GM23338 (cell line): ENCODE data around the gene RASSF6. TPM values are rescaled to one million over a fixed set of nuclear protein-coding genes. Genes with fewer than 3 reads are reported as not detected.

Source experiments
- ATAC-seq: fragments of 200-7000 bp; cut with Tn5 transposase; 3 replicates; pipeline ENCODE4 v1.9.1; 2020
- DNase-seq: peaks from one replicate; pipeline ENCODE4 v3.0.0-alpha.2; 2015; ENCODE audit warnings: low spot score
- H2AFZ ChIP-seq: fragments of 200-600 bp; sonication (generic); 2 replicates; pipeline ENCODE4 v1.8.0; 2016; ENCODE audit warnings: antibody characterized with exemption, mild to moderate bottlenecking, moderate library complexity
- H3F3A ChIP-seq: fragments of 200-600 bp; sonication (generic); replicated peaks from 2 replicates; pipeline ENCODE4 v1.8.0; 2017; ENCODE audit warnings: antibody characterized with exemption, mixed run types, low read depth
- H3K27ac ChIP-seq: fragments of 200-600 bp; sonication (generic); 2 replicates; pipeline ENCODE4 v1.6.1; 2016; ENCODE audit warnings: low read depth
- H3K27me3 ChIP-seq: fragments of 200-600 bp; sonication (generic); 2 replicates; pipeline ENCODE4 v1.8.0; 2016; ENCODE audit warnings: mild to moderate bottlenecking, mixed run types, moderate library complexity; ENCODE audit not compliant: insufficient read depth
- H3K36me3 ChIP-seq: fragments of 200-600 bp; sonication (generic); 2 replicates; pipeline ENCODE4 v1.8.0; 2016; ENCODE audit warnings: mild to moderate bottlenecking; ENCODE audit not compliant: insufficient read depth
- H3K4me1 ChIP-seq: fragments of 200-600 bp; sonication (generic); 2 replicates; pipeline ENCODE4 v1.8.0; 2016; ENCODE audit warnings: mild to moderate bottlenecking, moderate library complexity; ENCODE audit not compliant: insufficient read depth
- H3K4me2 ChIP-seq: fragments of 200-600 bp; sonication (generic); 2 replicates; pipeline ENCODE4 v1.7.1; 2017; ENCODE audit warnings: mixed run types
- H3K4me3 ChIP-seq: fragments of 200-600 bp; sonication (generic); 2 replicates; pipeline ENCODE4 v1.6.1; 2016; ENCODE audit warnings: mixed run types
- H3K79me2 ChIP-seq: fragments of 200-600 bp; sonication (generic); replicated peaks from 2 replicates; pipeline ENCODE4 v1.8.0; 2017; ENCODE audit warnings: mild to moderate bottlenecking; ENCODE audit not compliant: insufficient read depth
- H3K9me2 ChIP-seq: fragments of 200-600 bp; sonication (generic); 2 replicates; pipeline ENCODE4 v1.8.0; 2017; ENCODE audit not compliant: insufficient read depth
- H4K20me1 ChIP-seq: fragments of 200-600 bp; sonication (generic); replicated peaks from 2 replicates; pipeline ENCODE4 v1.8.0; 2017; ENCODE audit warnings: mild to moderate bottlenecking; ENCODE audit not compliant: insufficient read depth
- H3K27ac Mint-ChIP-seq: 2 replicates; pipeline ENCODE4 v1.8.0; 2020; ENCODE audit warnings: inconsistent platforms, mild to moderate bottlenecking, moderate library complexity, mixed read lengths
- H3K27me3 Mint-ChIP-seq: 3 replicates; pipeline ENCODE4 v1.8.0; 2022; ENCODE audit warnings: low read depth, mild to moderate bottlenecking, moderate library complexity, mixed read lengths, inconsistent platforms; ENCODE audit not compliant: insufficient read depth, poor library complexity
- H3K36me3 Mint-ChIP-seq: 3 replicates; pipeline ENCODE4 v1.8.0; 2021; ENCODE audit warnings: low read depth, mild to moderate bottlenecking, inconsistent platforms, moderate library complexity, mixed read lengths
- H3K4me1 Mint-ChIP-seq: 3 replicates; pipeline ENCODE4 v1.8.0; 2020; ENCODE audit warnings: mild to moderate bottlenecking, inconsistent platforms, mixed read lengths
- H3K4me3 Mint-ChIP-seq: 3 replicates; pipeline ENCODE4 v1.8.0; 2021; ENCODE audit warnings: moderate library complexity, mild to moderate bottlenecking, inconsistent platforms, mixed read lengths
- H3K9me3 Mint-ChIP-seq: 3 replicates; pipeline ENCODE4 v1.8.0; 2020; ENCODE audit warnings: moderate library complexity, mild to moderate bottlenecking, inconsistent platforms, mixed read lengths
- CTCF ChIP-seq, 2 experiments: fragments of 200-600 bp in 1 of 2; sonication (generic) in 1 of 2; conservative IDR thresholded peaks; 2 replicates each; pipeline versions ENCODE4 v1.5.1 to v1.6.1; 2016 to 2017; ENCODE audit warnings: antibody characterized with exemption in 2 of 2, low read depth in 2 of 2, mild to moderate bottlenecking in 2 of 2, moderate library complexity in 1 of 2
- ETS1 ChIP-seq: IDR thresholded peaks from 2 replicates; pipeline ENCODE4 v1.6.1; 2016; ENCODE audit warnings: antibody characterized with exemption
- EZH2phosphoT487 ChIP-seq: fragments of 200-600 bp; sonication (generic); IDR thresholded peaks from one replicate; pipeline ENCODE4 v1.8.1; 2018; ENCODE audit warnings: antibody characterized with exemption; ENCODE audit not compliant: unreplicated experiment
- POLR2AphosphoS5 ChIP-seq: IDR thresholded peaks from 2 replicates; pipeline ENCODE4 v1.6.1; 2016; ENCODE audit warnings: antibody characterized with exemption, low read depth
- REST ChIP-seq: IDR thresholded peaks from one replicate; pipeline ENCODE4 v1.6.1; 2018; ENCODE audit warnings: antibody characterized with exemption; ENCODE audit not compliant: unreplicated experiment
- ZNF331 ChIP-seq: fragments of 250-450 bp; sonication (Bioruptor Pico); IDR thresholded peaks from 2 replicates; pipeline ENCODE4 v1.5.0; 2020; ENCODE audit warnings: low read depth, mild to moderate bottlenecking, moderate library complexity
- polyA plus RNA-seq: library from polyadenylated mRNA; unstranded; fragments of >200 nt; fragmentation: Nextera tagmentation; extraction: Ambion mirVana; gene quantifications from 2 replicates; pipeline ENCODE4 v1.2.1, GENCODE V29; 2016
- small RNA-seq: library from RNA; depleted of rRNA; stranded (forward); fragments of <200 nt; gene quantifications from one replicate; pipeline ENCODE3, GENCODE V24; 2014; ENCODE audit warnings: low replicate concordance
- total RNA-seq: library from RNA; depleted of rRNA; stranded (reverse); fragments of >200 nt; shearing (Covaris generic); gene quantifications from 2 replicates; pipeline ENCODE4 v1.2.3, GENCODE V29; 2014; rRNA removed

RASSF6 gene
- total and polyA plus RNA-seq, 2 experiments from 2014 or later: 0.14 to 0.79 TPM

- no peaks in the 10 kb centered on the region for H4K20me1 ChIP-seq
- H2AFZ ChIP-seq: no peak overlapping the region
- no peaks in the 10 kb centered on the region; the same call in 1 of the 2 replicates for H3K9me2 ChIP-seq
- H3K4me2 ChIP-seq: no peak overlapping the region
- Mint-ChIP-seq H3K36me3 (no peaks in the 10 kb centered on the region), H3K27me3 (peaks cover 2% of the 10 kb centered on the region), H3K4me1 (peaks cover 15% of the 10 kb centered on the region), H3K27ac (no peak overlapping the region), H3K9me3 (peaks cover 2% of the 10 kb centered on the region; the same call in 1 of the 3 replicates), H3K4me3 (no peak overlapping the region)
- no peak overlapping the region for H3K4me3 ChIP-seq
- H3K27me3 ChIP-seq: no peaks in the 10 kb centered on the region
- H3K4me1 ChIP-seq: no peaks in the 10 kb centered on the region
- no peaks in the 10 kb centered on the region for H3K79me2 ChIP-seq
- DNase-seq (no peak), ATAC-seq (no peak)
- H3K27ac ChIP-seq: no peak overlapping the region
- no peaks in the 10 kb centered on the region for H3K36me3 ChIP-seq
- TF ChIP-seq POLR2AphosphoS5: no peak
- H3F3A ChIP-seq: no peaks in the 10 kb centered on the region
These were observed 94.6 kb downstream of the RASSF6 start for GRCh38 chr4:73525611-73526010.

GRCh38 chr4:73523126-73523525, 97.1 kb downstream of the RASSF6 start:
- H3F3A ChIP-seq: no peaks in the 10 kb centered on the region
- peaks cover 3% of the 10 kb centered on the region; the same call in 1 of the 2 replicates for H3K9me2 ChIP-seq
- TF ChIP-seq ETS1: no peak
- no peak for TF ChIP-seq REST
- no peak for TF ChIP-seq EZH2phosphoT487
- no peak for TF ChIP-seq ZNF331 (CRISPR knock-in tag)
- TF ChIP-seq CTCF (conservative IDR thresholded peaks at IDR 0.05; ENCODE audit: low read depth in 2 of 2): peak in 1 of 2 experiments; percentile 21; a peak in 2 of 4 replicates
- no peak overlapping the region for H3K4me3 ChIP-seq
- no peak overlapping the region for H3K4me3 Mint-ChIP-seq
- H3K36me3 Mint-ChIP-seq: peaks cover 17% of the 10 kb centered on the region
- peaks cover 2% of the 10 kb centered on the region for H3K27me3 Mint-ChIP-seq
- H4K20me1 ChIP-seq: no peaks in the 10 kb centered on the region
- H3K79me2 ChIP-seq: no peaks in the 10 kb centered on the region
- H3K36me3 ChIP-seq: no peaks in the 10 kb centered on the region
- DNase-seq (no peak), ATAC-seq (no peak)
- no peak overlapping the region for H3K27ac ChIP-seq
- H3K27ac Mint-ChIP-seq: no peak overlapping the region
- H3K4me1 Mint-ChIP-seq: peaks cover 20% of the 10 kb centered on the region
- no peak overlapping the region for H3K4me2 ChIP-seq
- H3K9me3 Mint-ChIP-seq: peaks cover 23% of the 10 kb centered on the region
- no peaks in the 10 kb centered on the region for H3K27me3 ChIP-seq
- H2AFZ ChIP-seq: no peak overlapping the region
- H3K4me1 ChIP-seq: no peaks in the 10 kb centered on the region; the same call in 1 of the 2 replicates

Small RNAs within 50 kb of the gene (small RNA-seq; reads per million reads assigned to genes)
- gene AC074250.1: not detected

Other genes with a start within 250 kb of the RASSF6 start
- gene ALB, start 216.1 kb downstream of the RASSF6 start, total RNA-seq: not detected in 2 replicates
- not detected in 2 replicates for gene ALB, start 216.1 kb downstream of the RASSF6 start, polyA plus RNA-seq
- 0.82 and 4.0 TPM in 2 replicates for gene AFP, start 184.2 kb downstream of the RASSF6 start, total RNA-seq
- 17.1 and 17.3 TPM in 2 replicates for gene AFP, start 184.2 kb downstream of the RASSF6 start, polyA plus RNA-seq
- not detected in 2 replicates for gene AFM, start 138.7 kb downstream of the RASSF6 start, total RNA-seq
- not detected in 2 replicates for gene AFM, start 138.7 kb downstream of the RASSF6 start, polyA plus RNA-seq
- not detected in 2 replicates for gene CXCL8, start 120.1 kb upstream of the RASSF6 start, total RNA-seq
- gene CXCL8, start 120.1 kb upstream of the RASSF6 start, polyA plus RNA-seq: 0.11 and 0.12 TPM in 2 replicates
- gene CXCL6, start 216.2 kb upstream of the RASSF6 start, total RNA-seq: 7.2 and 9.5 TPM in 2 replicates
- 11.8 and 14.7 TPM in 2 replicates for gene CXCL6, start 216.2 kb upstream of the RASSF6 start, polyA plus RNA-seq
- 0.66 TPM in 1 of 2 replicates, not detected in the other for gene PF4V1, start 232.9 kb upstream of the RASSF6 start, total RNA-seq
- gene PF4V1, start 232.9 kb upstream of the RASSF6 start, polyA plus RNA-seq: 1.7 TPM in 1 of 2 replicates, not detected in the other
- gene CXCL1, start 249.0 kb upstream of the RASSF6 start, total RNA-seq: 1.6 and 1.9 TPM in 2 replicates
- gene CXCL1, start 249.0 kb upstream of the RASSF6 start, polyA plus RNA-seq: 2.1 and 2.5 TPM in 2 replicates